Neural progenitor cell (in vitro differentiated cells): ENCODE data around the gene C1orf21. TPM values are rescaled to one million over a fixed set of nuclear protein-coding genes. Genes with fewer than 3 reads are reported as not detected.
A peak's percentile ranks its signal among the peaks of the same experiment; 100 is the strongest.
"Not testable (repeated sequence)": the region's sequence is repeated elsewhere in the genome, so short reads cannot be mapped to it uniquely, and the experiment has no call there.

Experiments used
- DNase-seq: peaks from one replicate; pipeline ENCODE4 v3.0.0-alpha.2; 2016; ENCODE audit warnings: low spot score
- H2AFZ ChIP-seq: fragments of 200-600 bp; sonication (generic); replicated peaks from 2 replicates; pipeline ENCODE4 v1.6.1; 2016; ENCODE audit warnings: antibody characterized with exemption
- H3F3A ChIP-seq: fragments of 200-600 bp; sonication (generic); 2 replicates; pipeline ENCODE4 v1.6.1; 2016; ENCODE audit warnings: antibody characterized with exemption, low read depth
- H3K27ac ChIP-seq: fragments of 200-600 bp; sonication (generic); 2 replicates; pipeline ENCODE4 v1.5.1; 2016; ENCODE audit warnings: mild to moderate bottlenecking
- H3K27me3 ChIP-seq: fragments of 200-600 bp; sonication (generic); 2 replicates; pipeline ENCODE4 v1.6.1; 2016; ENCODE audit warnings: mild to moderate bottlenecking, moderate library complexity
- H3K36me3 ChIP-seq: fragments of 200-600 bp; sonication (generic); 2 replicates; pipeline ENCODE4 v1.5.1; 2016
- H3K4me1 ChIP-seq: fragments of 200-600 bp; sonication (generic); 2 replicates; pipeline ENCODE4 v1.6.1; 2016; ENCODE audit warnings: mixed run types
- H3K4me2 ChIP-seq: fragments of 200-600 bp; sonication (generic); 2 replicates; pipeline ENCODE4 v1.6.1; 2016
- H3K4me3 ChIP-seq: fragments of 200-600 bp; sonication (generic); 2 replicates; pipeline ENCODE4 v1.5.1; 2016
- H3K79me2 ChIP-seq: fragments of 200-600 bp; sonication (generic); 2 replicates; pipeline ENCODE4 v1.6.1; 2016; ENCODE audit warnings: low read depth
- H3K9ac ChIP-seq: fragments of 200-600 bp; sonication (generic); 2 replicates; pipeline ENCODE4 v1.6.1; 2016
- H3K9me3 ChIP-seq: fragments of 200-600 bp; sonication (generic); 2 replicates; pipeline ENCODE4 v1.5.1; 2016; ENCODE audit warnings: low read depth
- H4K20me1 ChIP-seq: fragments of 200-600 bp; sonication (generic); 2 replicates; pipeline ENCODE4 v1.6.1; 2016; ENCODE audit warnings: low read depth
- H3K27ac Mint-ChIP-seq: 3 replicates; pipeline ENCODE4 v1.8.0; 2021; ENCODE audit warnings: mixed read lengths
- H3K27me3 Mint-ChIP-seq: 2 replicates; pipeline ENCODE4 v1.8.0; 2022; ENCODE audit warnings: low read depth, mild to moderate bottlenecking, inconsistent platforms, moderate library complexity, mixed read lengths; ENCODE audit not compliant: insufficient read depth
- H3K36me3 Mint-ChIP-seq: 3 replicates; pipeline ENCODE4 v1.8.0; 2021; ENCODE audit warnings: mixed read lengths
- H3K4me1 Mint-ChIP-seq: 3 replicates; pipeline ENCODE4 v1.8.0; 2021; ENCODE audit warnings: mixed read lengths
- H3K4me3 Mint-ChIP-seq: 3 replicates; pipeline ENCODE4 v1.8.0; 2021; ENCODE audit warnings: mild to moderate bottlenecking, moderate library complexity, mixed read lengths
- H3K9me3 Mint-ChIP-seq: 3 replicates; pipeline ENCODE4 v1.8.0; 2020; ENCODE audit warnings: mixed read lengths
- CTCF ChIP-seq: fragments of 200-600 bp; sonication (generic); IDR thresholded peaks from 2 replicates; pipeline ENCODE4 v1.5.1; 2017; ENCODE audit warnings: antibody characterized with exemption, mild to moderate bottlenecking
- EZH2 ChIP-seq: fragments of 200-600 bp; sonication (generic); IDR thresholded peaks from 2 replicates; pipeline ENCODE4 v1.6.1; 2017; ENCODE audit warnings: antibody characterized with exemption, mild to moderate bottlenecking, moderate library complexity
- EZH2phosphoT487 ChIP-seq: fragments of 200-600 bp; sonication (generic); IDR thresholded peaks from 2 replicates; pipeline ENCODE4 v1.6.1; 2017; ENCODE audit warnings: antibody characterized with exemption
- total RNA-seq: library from RNA; depleted of rRNA; stranded (reverse); fragments of >200 nt; gene quantifications from 2 replicates; pipeline ENCODE4 v1.2.3, GENCODE V29; 2015; ENCODE audit warnings: low replicate concordance

Gene C1orf21
- 66.4 and 117 TPM in 2 replicates for total RNA-seq

- peak within 1 kb of the TSS; percentile 94 for H3K4me3 Mint-ChIP-seq
- H3K27me3 Mint-ChIP-seq, result no peaks in the 10 kb centered on the region
- Histone ChIP-seq H3K9ac (peak within 1 kb of the TSS; percentile 79), H3K4me2 (peak within 1 kb of the TSS; percentile 91), H3K4me1 (peaks cover 57% of the 10 kb centered on the region), H4K20me1 (peaks cover 39% of the 10 kb centered on the region), H3F3A (peaks cover 27% of the 10 kb centered on the region), H3K4me3 (peak within 1 kb of the TSS; percentile 84), H3K79me2 (peaks cover 54% of the 10 kb centered on the region), H3K27me3 (no peaks in the 10 kb centered on the region), H2AFZ (peak within 1 kb of the TSS; percentile 51), H3K9me3 (no peaks in the 10 kb centered on the region), H3K36me3 (no peaks in the 10 kb centered on the region), H3K27ac (peak within 1 kb of the TSS; percentile 96)
- peaks cover 2% of the 10 kb centered on the region for H3K36me3 Mint-ChIP-seq
- TF ChIP-seq CTCF (no peak), EZH2 (no peak), EZH2phosphoT487 (no peak)
- DNase-seq, result peak; percentile 93
- H3K9me3 Mint-ChIP-seq, result peaks cover 3% of the 10 kb centered on the region
- H3K27ac Mint-ChIP-seq, result peak within 1 kb of the TSS; percentile 91
- H3K4me1 Mint-ChIP-seq, result peaks cover 28% of the 10 kb centered on the region
Observed at GRCh38 chr1:184386312-184387068, at the start of gene C1orf21. Gene C1orf21 (plus strand): TSS chr1:184387029. CDS start chr1:184477510, 90,481 bp downstream.

DNA sequence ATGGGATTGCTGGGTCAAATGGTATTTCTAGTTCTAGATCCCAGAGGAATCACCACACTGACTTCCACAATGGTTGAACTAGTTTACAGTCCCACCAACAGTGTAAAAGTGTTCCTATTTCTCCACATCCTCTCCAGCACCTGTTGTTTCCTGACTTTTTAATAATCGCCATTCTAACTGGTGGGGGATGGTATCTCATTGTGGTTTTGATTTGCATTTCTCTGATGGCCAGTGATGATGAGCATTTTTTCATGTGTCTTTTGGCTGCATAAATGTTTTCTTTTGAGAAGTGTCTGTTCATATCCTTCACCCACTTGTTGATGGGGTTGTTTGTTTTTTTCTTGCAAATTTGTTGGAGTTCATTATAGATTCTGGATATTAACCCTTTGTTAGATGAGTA, 49.0 kb upstream of the C1orf21 start:
- H3K9me3 Mint-ChIP-seq, H3K79me2 ChIP-seq: not testable (repeated sequence)

DNA sequence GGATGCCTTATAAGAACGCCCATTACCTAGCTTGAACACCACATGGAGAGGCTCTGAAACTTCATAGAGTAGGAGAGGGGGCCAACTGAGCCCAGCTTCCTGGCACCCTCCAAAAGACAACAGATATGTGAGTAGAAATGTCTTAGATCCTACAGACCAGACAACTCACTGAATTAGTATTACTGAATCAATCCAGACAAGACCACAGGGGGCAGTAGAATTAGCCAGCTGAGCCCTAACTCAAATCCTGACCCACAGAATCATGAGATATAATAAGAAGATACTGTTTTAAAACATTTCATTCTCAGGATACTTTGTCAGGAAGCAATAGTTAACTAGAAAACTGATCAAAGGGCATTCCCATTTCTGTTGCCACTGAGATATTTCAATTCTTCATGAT, 45.8 kb upstream of the C1orf21 start:
- Histone ChIP-seq H3K36me3 (peaks cover 9% of the 10 kb centered on the region), H3K9me3 (peaks cover 8% of the 10 kb centered on the region), H3K4me2 (no peak overlapping the region), H3K79me2 (no peaks in the 10 kb centered on the region), H3F3A (no peaks in the 10 kb centered on the region), H3K9ac (no peak overlapping the region), H3K27me3 (no peaks in the 10 kb centered on the region), H4K20me1 (no peaks in the 10 kb centered on the region), H3K27ac (no peak overlapping the region), H3K4me1 (no peaks in the 10 kb centered on the region), H2AFZ (no peak overlapping the region), H3K4me3 (no peak overlapping the region)
- peaks cover 4% of the 10 kb centered on the region for H3K9me3 Mint-ChIP-seq
- H3K27me3 Mint-ChIP-seq, result peaks cover 2% of the 10 kb centered on the region
- H3K27ac Mint-ChIP-seq, result no peak overlapping the region
- no peak for DNase-seq
- TF ChIP-seq EZH2phosphoT487, result no peak
- TF ChIP-seq CTCF, result peak; percentile 42
- H3K36me3 Mint-ChIP-seq, result no peaks in the 10 kb centered on the region
- H3K4me1 Mint-ChIP-seq, result no peaks in the 10 kb centered on the region
- no peak overlapping the region for H3K4me3 Mint-ChIP-seq

More for the DNA sequence above, 49.0 kb upstream of the C1orf21 start:
- H2AFZ ChIP-seq, H3K36me3 ChIP-seq, H3K9me3 ChIP-seq, H3K4me1 ChIP-seq, H3K4me2 ChIP-seq, H3K4me3 ChIP-seq, H3K27ac Mint-ChIP-seq, H3K27me3 Mint-ChIP-seq, H3K27me3 ChIP-seq, H4K20me1 ChIP-seq, H3K4me1 Mint-ChIP-seq, DNase-seq, H3K27ac ChIP-seq, H3F3A ChIP-seq, H3K9ac ChIP-seq, H3K36me3 Mint-ChIP-seq, H3K4me3 Mint-ChIP-seq: not testable (repeated sequence)

DNA sequence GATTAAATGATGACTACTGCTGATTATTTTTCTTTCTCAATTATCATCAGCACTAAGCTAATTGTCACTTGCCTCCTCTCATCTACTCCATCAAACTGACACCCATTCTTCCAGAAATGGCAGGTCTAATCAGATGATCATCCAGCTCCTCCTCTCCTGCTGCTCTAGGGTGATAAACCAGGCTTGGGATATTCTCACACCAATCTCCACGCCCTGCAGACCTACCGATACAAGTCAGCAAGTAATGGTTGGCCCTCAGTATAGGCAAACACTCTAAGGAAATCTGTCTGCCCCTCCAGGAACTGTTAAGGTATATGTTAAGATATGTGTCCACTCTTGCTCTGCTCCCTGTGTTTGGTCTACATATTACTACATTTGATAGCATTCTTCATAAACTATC, 36.3 kb upstream of the C1orf21 start:
- Mint-ChIP-seq H3K4me1 (no peaks in the 10 kb centered on the region), H3K4me3 (no peak overlapping the region), H3K27me3 (no peaks in the 10 kb centered on the region), H3K9me3 (no peaks in the 10 kb centered on the region), H3K27ac (no peak overlapping the region), H3K36me3 (no peaks in the 10 kb centered on the region)
- no peak for DNase-seq
- Histone ChIP-seq H3F3A (no peaks in the 10 kb centered on the region), H3K36me3 (no peaks in the 10 kb centered on the region), H3K4me2 (no peak overlapping the region), H3K4me1 (peaks cover 7% of the 10 kb centered on the region), H4K20me1 (no peaks in the 10 kb centered on the region), H3K4me3 (no peak overlapping the region), H2AFZ (peak overlapping the region; percentile 12), H3K9me3 (no peaks in the 10 kb centered on the region), H3K27me3 (no peaks in the 10 kb centered on the region), H3K79me2 (no peaks in the 10 kb centered on the region), H3K9ac (no peak overlapping the region), H3K27ac (no peak overlapping the region)
- TF ChIP-seq EZH2, result no peak
- no peak for TF ChIP-seq CTCF
- TF ChIP-seq EZH2phosphoT487, result no peak
